DND-41 (cell line): Measurements from ENCODE around the gene SUSD6.

Source experiments
- ATAC-seq: fragments of 200-7000 bp; cut with Tn5 transposase; 3 replicates; pipeline ENCODE4 v1.9.1; 2021; ENCODE audit warnings: low read depth; ENCODE audit not compliant: insufficient read depth
- DNase-seq: peaks from one replicate; pipeline ENCODE4 v3.0.0-alpha.2; 2020
- H2AFZ ChIP-seq: 2 replicates; pipeline ENCODE4 v1.6.0; 2012; ENCODE audit warnings: low read depth, low read length
- H3K27ac ChIP-seq: 2 replicates; pipeline ENCODE4 v1.5.1; 2012; ENCODE audit warnings: low read length, inconsistent platforms
- H3K27me3 ChIP-seq: fragments of 200-600 bp; sonication (generic); 2 replicates; pipeline ENCODE4 v1.6.0; 2012; ENCODE audit warnings: low read length, mild to moderate bottlenecking, inconsistent platforms; ENCODE audit not compliant: insufficient read depth, poor library complexity
- H3K36me3 ChIP-seq: 2 replicates; pipeline ENCODE4 v1.5.1; 2012; ENCODE audit warnings: low read length, inconsistent platforms; ENCODE audit not compliant: insufficient read depth
- H3K4me1 ChIP-seq: 2 replicates; pipeline ENCODE4 v1.5.1; 2012; ENCODE audit warnings: mild to moderate bottlenecking, low read length; ENCODE audit not compliant: insufficient read depth
- H3K4me2 ChIP-seq: 2 replicates; pipeline ENCODE4 v1.6.0; 2012; ENCODE audit warnings: mild to moderate bottlenecking, moderate library complexity, low read length, inconsistent platforms; ENCODE audit not compliant: insufficient read depth
- H3K4me3 ChIP-seq, 2 experiments: fragments of 200-600 bp in 1 of 2; shearing (Covaris generic) in 1 of 2; 2 replicates each; pipeline ENCODE4 v1.5.1; 2012 to 2016; ENCODE audit warnings: inconsistent platforms in 2 of 2, low read length in 2 of 2, mild to moderate bottlenecking in 2 of 2, low read depth in 1 of 2, moderate library complexity in 1 of 2
- H3K79me2 ChIP-seq: 2 replicates; pipeline ENCODE4 v1.6.0; 2012; ENCODE audit warnings: low read length, inconsistent platforms; ENCODE audit not compliant: insufficient read depth
- H3K9ac ChIP-seq: 2 replicates; pipeline ENCODE4 v1.6.0; 2012; ENCODE audit warnings: low read depth, mild to moderate bottlenecking, inconsistent platforms, low read length, moderate library complexity
- H3K9me3 ChIP-seq: 2 replicates; pipeline ENCODE4 v1.5.1; 2012; ENCODE audit warnings: low read length, moderate library complexity, mild to moderate bottlenecking, inconsistent platforms; ENCODE audit not compliant: insufficient read depth, severe bottlenecking
- H4K20me1 ChIP-seq: 2 replicates; pipeline ENCODE4 v1.6.0; 2012; ENCODE audit warnings: low read length; ENCODE audit not compliant: insufficient read depth
- CTCF ChIP-seq: IDR thresholded peaks from 2 replicates; pipeline ENCODE4 v1.5.1; 2012; ENCODE audit warnings: borderline replicate concordance, low read length, moderate library complexity, mild to moderate bottlenecking; ENCODE audit not compliant: poor library complexity, severe bottlenecking; ENCODE audit errors: extremely low read depth
- EZH2 ChIP-seq: IDR thresholded peaks from 3 replicates; pipeline ENCODE4 v1.6.1; 2012; ENCODE audit warnings: borderline replicate concordance, low read depth, mild to moderate bottlenecking, moderate library complexity, low read length, inconsistent platforms; ENCODE audit not compliant: severe bottlenecking

The SUSD6 gene

GRCh38 chr14:69699748-69700303 lies 88.4 kb downstream of the SUSD6 start:
- no peak for ATAC-seq

GRCh38 chr14:69700575-69700974 lies 89.2 kb downstream of the SUSD6 start:
- ATAC-seq (no peak), DNase-seq (no peak)
- Histone ChIP-seq H3K9me3 (no peaks in the 10 kb centered on the region), H3K9ac (no peak overlapping the region), H3K79me2 (no peaks in the 10 kb centered on the region), H3K4me1 (no peaks in the 10 kb centered on the region), H3K4me3 (no peak overlapping the region), H3K27me3 (no peaks in the 10 kb centered on the region), H3K36me3 (peaks cover 10% of the 10 kb centered on the region; the same call in 1 of the 2 replicates), H3K4me2 (no peak overlapping the region), H4K20me1 (peaks cover 3% of the 10 kb centered on the region; the same call in 1 of the 2 replicates), H2AFZ (no peak overlapping the region), H3K27ac (no peak overlapping the region)
- no peak for TF ChIP-seq EZH2
- no peak for TF ChIP-seq CTCF

More at GRCh38 chr14:69699748-69700303, 88.4 kb downstream of the SUSD6 start:
- peaks cover 6% of the 10 kb centered on the region for H4K20me1 ChIP-seq
- no peak for DNase-seq
- H3K4me1 ChIP-seq = no peaks in the 10 kb centered on the region
- H3K4me2 ChIP-seq = no peak overlapping the region
- H3K9ac ChIP-seq = no peak overlapping the region
- H3K9me3 ChIP-seq = no peaks in the 10 kb centered on the region
- H3K36me3 ChIP-seq = peaks cover 9% of the 10 kb centered on the region; the same call in 1 of the 2 replicates
- TF ChIP-seq CTCF (no peak), EZH2 (no peak)
- no peak overlapping the region for H3K4me3 ChIP-seq
- H3K27me3 ChIP-seq = no peaks in the 10 kb centered on the region
- H3K79me2 ChIP-seq = no peaks in the 10 kb centered on the region
- no peak overlapping the region for H3K27ac ChIP-seq
- no peak overlapping the region for H2AFZ ChIP-seq

- Histone ChIP-seq H3K27me3 (no peaks in the 10 kb centered on the region), H3K27ac (no peak overlapping the region), H3K4me1 (no peaks in the 10 kb centered on the region), H3K36me3 (peaks cover 12% of the 10 kb centered on the region; the same call in 1 of the 2 replicates), H3K79me2 (no peaks in the 10 kb centered on the region), H3K9me3 (no peaks in the 10 kb centered on the region), H2AFZ (no peak overlapping the region), H4K20me1 (peaks cover 3% of the 10 kb centered on the region; the same call in 1 of the 2 replicates), H3K4me2 (no peak overlapping the region), H3K9ac (no peak overlapping the region), H3K4me3 (no peak overlapping the region)
- DNase-seq (no peak), ATAC-seq (no peak)
- no peak for TF ChIP-seq CTCF
- TF ChIP-seq EZH2 = no peak
Measured at GRCh38 chr14:69701291-69701690, 89.9 kb downstream of the SUSD6 start.

- no peaks in the 10 kb centered on the region for H3K9me3 ChIP-seq
- ATAC-seq (no peak; the same call in 2 of the 3 replicates), DNase-seq (no peak)
- H3K9ac ChIP-seq = no peak overlapping the region
- no peak overlapping the region for H2AFZ ChIP-seq
- no peak overlapping the region for H3K27ac ChIP-seq
- no peak overlapping the region for H3K4me3 ChIP-seq
- peaks cover 12% of the 10 kb centered on the region; the same call in 1 of the 2 replicates for H3K36me3 ChIP-seq
- TF ChIP-seq CTCF = no peak
- TF ChIP-seq EZH2 = no peak
- peaks cover 3% of the 10 kb centered on the region; the same call in 1 of the 2 replicates for H4K20me1 ChIP-seq
- H3K27me3 ChIP-seq = no peaks in the 10 kb centered on the region
- H3K4me2 ChIP-seq = no peak overlapping the region
- no peaks in the 10 kb centered on the region for H3K79me2 ChIP-seq
- no peaks in the 10 kb centered on the region for H3K4me1 ChIP-seq
Measured at GRCh38 chr14:69701857-69702256, 90.5 kb downstream of the SUSD6 start.
